ENCODE data around the gene CCDC92.

GRCh38 chr12:124017064-124017463 is 44.4 kb upstream of the CCDC92 start:
- TF ChIP-seq RAD21 (IDR thresholded peaks at IDR 0.05; ENCODE audit: low read depth), result no peak
- no peak for TF ChIP-seq USF1 (IDR thresholded peaks at IDR 0.05)
- TF ChIP-seq TAF1 (IDR thresholded peaks at IDR 0.05; ENCODE audit: low read depth), result no peak
- TF ChIP-seq, protein P1, sequence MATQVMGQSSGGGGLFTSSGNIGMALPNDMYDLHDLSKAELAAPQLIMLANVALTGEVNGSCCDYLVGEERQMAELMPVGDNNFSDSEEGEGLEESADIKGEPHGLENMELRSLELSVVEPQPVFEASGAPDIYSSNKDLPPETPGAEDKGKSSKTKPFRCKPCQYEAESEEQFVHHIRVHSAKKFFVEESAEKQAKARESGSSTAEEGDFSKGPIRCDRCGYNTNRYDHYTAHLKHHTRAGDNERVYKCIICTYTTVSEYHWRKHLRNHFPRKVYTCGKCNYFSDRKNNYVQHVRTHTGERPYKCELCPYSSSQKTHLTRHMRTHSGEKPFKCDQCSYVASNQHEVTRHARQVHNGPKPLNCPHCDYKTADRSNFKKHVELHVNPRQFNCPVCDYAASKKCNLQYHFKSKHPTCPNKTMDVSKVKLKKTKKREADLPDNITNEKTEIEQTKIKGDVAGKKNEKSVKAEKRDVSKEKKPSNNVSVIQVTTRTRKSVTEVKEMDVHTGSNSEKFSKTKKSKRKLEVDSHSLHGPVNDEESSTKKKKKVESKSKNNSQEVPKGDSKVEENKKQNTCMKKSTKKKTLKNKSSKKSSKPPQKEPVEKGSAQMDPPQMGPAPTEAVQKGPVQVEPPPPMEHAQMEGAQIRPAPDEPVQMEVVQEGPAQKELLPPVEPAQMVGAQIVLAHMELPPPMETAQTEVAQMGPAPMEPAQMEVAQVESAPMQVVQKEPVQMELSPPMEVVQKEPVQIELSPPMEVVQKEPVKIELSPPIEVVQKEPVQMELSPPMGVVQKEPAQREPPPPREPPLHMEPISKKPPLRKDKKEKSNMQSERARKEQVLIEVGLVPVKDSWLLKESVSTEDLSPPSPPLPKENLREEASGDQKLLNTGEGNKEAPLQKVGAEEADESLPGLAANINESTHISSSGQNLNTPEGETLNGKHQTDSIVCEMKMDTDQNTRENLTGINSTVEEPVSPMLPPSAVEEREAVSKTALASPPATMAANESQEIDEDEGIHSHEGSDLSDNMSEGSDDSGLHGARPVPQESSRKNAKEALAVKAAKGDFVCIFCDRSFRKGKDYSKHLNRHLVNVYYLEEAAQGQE (IDR thresholded peaks at IDR 0.05; ENCODE audit: low read depth), result no peak
- TF ChIP-seq MAX (IDR thresholded peaks at IDR 0.05), result no peak
- no peak for TF ChIP-seq CREB1 (IDR thresholded peaks at IDR 0.05; ENCODE audit: low read depth)
